Mesendoderm (in vitro differentiated cells): Measurements from ENCODE around the gene SMARCC1.

Source experiments
- DNase-seq: peaks from one replicate; pipeline ENCODE4 v3.0.0; 2013
- H2AK5ac ChIP-seq: 2 replicates; pipeline ENCODE4 v1.6.1; 2013; ENCODE audit warnings: low read length, inconsistent platforms
- H2BK120ac ChIP-seq: 2 replicates; pipeline ENCODE4 v1.6.1; 2013; ENCODE audit warnings: low read depth, mild to moderate bottlenecking, low read length, moderate library complexity, mixed read lengths
- H2BK15ac ChIP-seq: replicated peaks from 2 replicates; pipeline ENCODE4 v1.6.1; 2013; ENCODE audit warnings: low read depth, mild to moderate bottlenecking, moderate library complexity
- H2BK5ac ChIP-seq: 2 replicates; pipeline ENCODE4 v1.6.1; 2013; ENCODE audit warnings: low read length, inconsistent platforms
- H3K18ac ChIP-seq: 2 replicates; pipeline ENCODE4 v1.6.1; 2013; ENCODE audit warnings: mild to moderate bottlenecking, low read length, mixed read lengths
- H3K23ac ChIP-seq: one replicate; pipeline ENCODE4 v1.6.1; 2013; ENCODE audit warnings: low read length
- H3K27ac ChIP-seq: 2 replicates; pipeline ENCODE4 v1.5.1; 2013; ENCODE audit warnings: low read depth, mild to moderate bottlenecking, inconsistent platforms, low read length, moderate library complexity
- H3K27me3 ChIP-seq: 2 replicates; pipeline ENCODE4 v1.6.1; 2013; ENCODE audit warnings: low read length, control low read depth, mild to moderate bottlenecking, inconsistent platforms; ENCODE audit not compliant: insufficient read depth, poor library complexity
- H3K36me3 ChIP-seq: 2 replicates; pipeline ENCODE4 v1.6.1; 2013; ENCODE audit warnings: low read length, inconsistent platforms; ENCODE audit not compliant: control insufficient read depth, insufficient read depth
- H3K4ac ChIP-seq: one replicate; pipeline ENCODE4 v1.6.1; 2013; ENCODE audit warnings: low read depth, mild to moderate bottlenecking, low read length, moderate library complexity
- H3K4me1 ChIP-seq: 2 replicates; pipeline ENCODE4 v1.6.1; 2013; ENCODE audit warnings: low read depth, low read length, inconsistent platforms; ENCODE audit not compliant: control insufficient read depth
- H3K4me2 ChIP-seq: 2 replicates; pipeline ENCODE4 v1.6.1; 2013; ENCODE audit warnings: low read length
- H3K4me3 ChIP-seq: 2 replicates; pipeline ENCODE4 v1.5.1; 2013; ENCODE audit warnings: mild to moderate bottlenecking, low read length
- H3K56ac ChIP-seq: one replicate; pipeline ENCODE4 v1.6.1; 2013; ENCODE audit warnings: low read length
- H3K79me1 ChIP-seq: 2 replicates; pipeline ENCODE4 v1.6.1; 2013; ENCODE audit warnings: low read length, inconsistent platforms
- H3K79me2 ChIP-seq: 2 replicates; pipeline ENCODE4 v1.6.1; 2013; ENCODE audit warnings: mild to moderate bottlenecking, low read length; ENCODE audit not compliant: control insufficient read depth, insufficient read depth
- H3K9ac ChIP-seq: 2 replicates; pipeline ENCODE4 v1.6.1; 2013; ENCODE audit warnings: low read length, inconsistent platforms
- H4K5ac ChIP-seq: one replicate; pipeline ENCODE4 v1.6.1; 2013; ENCODE audit warnings: low read length
- H4K8ac ChIP-seq: one replicate; pipeline ENCODE4 v1.6.1; 2013; ENCODE audit warnings: low read depth, mild to moderate bottlenecking, control low read depth, low read length, moderate library complexity
- WGBS: extraction: QIAGEN DNeasy Blood & Tissue Kit; methylation state at CpG from one replicate; pipeline ENCODE4 v1.1.7; 2013; ENCODE audit warnings: low lambda C conversion rate, missing lambda C conversion rate; ENCODE audit not compliant: insufficient coverage; ENCODE audit errors: extremely low coverage; 5-methylcytosine and 5-hydroxymethylcytosine counted together

SMARCC1 gene

GRCh38 chr3:47583320-47584075 lies 198.2 kb downstream of the SMARCC1 start:
- H4K5ac ChIP-seq = no peak overlapping the region
- H3K23ac ChIP-seq = no peak overlapping the region
- no peaks in the 10 kb centered on the region for H3K79me2 ChIP-seq
- peaks cover 7% of the 10 kb centered on the region for H3K27me3 ChIP-seq
- WGBS = no CpG with 5 or more reads among the region's 3 CpGs
- H3K9ac ChIP-seq = no peak overlapping the region
- H3K4me2 ChIP-seq = no peak overlapping the region
- no peak overlapping the region for H3K4ac ChIP-seq
- H3K56ac ChIP-seq = no peak overlapping the region
- no peak overlapping the region for H3K4me3 ChIP-seq
- H2BK120ac ChIP-seq = no peak overlapping the region
- no peak overlapping the region for H2AK5ac ChIP-seq
- H3K79me1 ChIP-seq = no peaks in the 10 kb centered on the region
- H3K27ac ChIP-seq = no peak overlapping the region
- no peak overlapping the region for H2BK5ac ChIP-seq
- no peaks in the 10 kb centered on the region for H3K4me1 ChIP-seq
- H4K8ac ChIP-seq = no peak overlapping the region
- DNase-seq = no peak
- peaks cover 10% of the 10 kb centered on the region for H3K36me3 ChIP-seq
- H2BK15ac ChIP-seq = no peak overlapping the region
- H3K18ac ChIP-seq = no peak overlapping the region

- H3K9ac ChIP-seq = no peak overlapping the region
- H3K4me3 ChIP-seq = no peak overlapping the region
- peaks cover 3% of the 10 kb centered on the region for H3K36me3 ChIP-seq
- no peaks in the 10 kb centered on the region for H3K79me2 ChIP-seq
- H4K5ac ChIP-seq = no peak overlapping the region
- no peak overlapping the region for H3K18ac ChIP-seq
- no peak for DNase-seq
- H3K4ac ChIP-seq = no peak overlapping the region
- no peak overlapping the region for H2AK5ac ChIP-seq
- no peak overlapping the region for H3K4me2 ChIP-seq
- peaks cover 7% of the 10 kb centered on the region for H3K27me3 ChIP-seq
- H4K8ac ChIP-seq = no peak overlapping the region
- H2BK15ac ChIP-seq = no peak overlapping the region
- no peak overlapping the region for H2BK5ac ChIP-seq
- no peak overlapping the region for H3K27ac ChIP-seq
- no peak overlapping the region for H3K56ac ChIP-seq
- no peaks in the 10 kb centered on the region for H3K4me1 ChIP-seq
- no peak overlapping the region for H2BK120ac ChIP-seq
- H3K23ac ChIP-seq = no peak overlapping the region
- WGBS = 100% methylated on average over 1 of the region's 4 CpGs
- no peaks in the 10 kb centered on the region for H3K79me1 ChIP-seq
These were observed 199.9 kb downstream of the SMARCC1 start for GRCh38 chr3:47581835-47582234.

DNA sequence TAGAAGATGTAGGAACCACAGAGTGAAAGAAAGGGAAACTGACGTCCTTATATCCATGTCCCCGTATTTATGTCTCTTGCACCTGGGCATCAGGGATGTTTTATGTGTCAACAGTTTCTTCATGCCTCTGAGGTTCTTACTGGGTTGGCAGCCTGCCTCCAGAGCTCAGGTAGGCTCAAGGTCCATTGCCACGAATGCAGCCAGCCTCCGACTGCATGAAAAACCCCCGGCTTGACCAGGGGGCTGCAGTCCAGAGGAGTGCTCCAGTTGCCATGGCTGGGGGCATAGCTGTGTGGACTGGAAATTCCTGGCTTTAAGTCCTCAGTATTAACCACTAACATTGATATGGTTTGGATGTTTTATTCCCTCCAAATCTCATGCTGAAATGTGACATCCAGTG lies 200.3 kb downstream of the SMARCC1 start:
- no peak overlapping the region for H3K56ac ChIP-seq
- H3K27ac ChIP-seq = no peak overlapping the region
- no CpG with 5 or more reads among the region's 5 CpGs for WGBS
- no peak overlapping the region for H3K9ac ChIP-seq
- no peaks in the 10 kb centered on the region for H3K79me2 ChIP-seq
- H2AK5ac ChIP-seq = no peak overlapping the region
- DNase-seq = no peak
- H3K27me3 ChIP-seq = peaks cover 7% of the 10 kb centered on the region
- no peak overlapping the region for H4K5ac ChIP-seq
- no peaks in the 10 kb centered on the region for H3K4me1 ChIP-seq
- no peak overlapping the region for H3K4ac ChIP-seq
- no peak overlapping the region for H2BK120ac ChIP-seq
- H3K4me3 ChIP-seq = no peak overlapping the region
- no peak overlapping the region for H2BK15ac ChIP-seq
- no peak overlapping the region for H3K18ac ChIP-seq
- no peak overlapping the region for H2BK5ac ChIP-seq
- no peak overlapping the region for H3K4me2 ChIP-seq
- H3K23ac ChIP-seq = no peak overlapping the region
- no peaks in the 10 kb centered on the region for H3K79me1 ChIP-seq
- no peak overlapping the region for H4K8ac ChIP-seq
- H3K36me3 ChIP-seq = no peaks in the 10 kb centered on the region

DNA sequence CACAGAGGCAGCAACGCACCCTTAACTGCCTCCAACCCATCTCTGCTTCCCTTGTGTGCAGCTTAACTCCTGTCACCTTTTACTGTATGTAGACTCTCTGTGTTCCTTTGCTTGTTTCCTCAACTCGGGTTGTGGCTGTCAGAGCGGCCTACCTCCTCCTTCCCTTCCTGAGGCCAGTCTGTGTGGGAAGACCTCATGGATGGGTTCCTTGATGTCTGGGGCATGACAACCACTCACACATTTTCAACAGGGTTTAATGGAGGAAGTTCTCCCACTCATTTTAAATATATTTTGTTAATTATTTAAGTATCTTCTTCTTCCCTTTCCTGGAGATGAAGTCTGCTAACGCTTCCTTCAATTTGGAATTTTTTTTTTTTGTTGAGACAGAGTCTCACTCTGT lies 201.2 kb downstream of the SMARCC1 start:
- Histone ChIP-seq H4K8ac (no peak overlapping the region), H3K4me1 (no peaks in the 10 kb centered on the region), H3K79me2 (no peaks in the 10 kb centered on the region), H3K36me3 (no peaks in the 10 kb centered on the region), H3K79me1 (no peaks in the 10 kb centered on the region), H3K27me3 (peaks cover 7% of the 10 kb centered on the region), H4K5ac (no peak overlapping the region), H2AK5ac (no peak overlapping the region), H3K27ac (no peak overlapping the region), H3K9ac (no peak overlapping the region), H3K56ac (no peak overlapping the region), H3K23ac (no peak overlapping the region), H3K4me3 (no peak overlapping the region), H3K18ac (no peak overlapping the region), H3K4me2 (no peak overlapping the region), H2BK5ac (no peak overlapping the region), H2BK120ac (no peak overlapping the region), H3K4ac (no peak overlapping the region), H2BK15ac (no peak overlapping the region)
- no CpG with 5 or more reads among the region's 4 CpGs for WGBS
- no peak for DNase-seq

- Histone ChIP-seq H3K9ac (no peak overlapping the region), H4K5ac (no peak overlapping the region), H3K4me2 (no peak overlapping the region), H4K8ac (no peak overlapping the region), H3K4me1 (no peaks in the 10 kb centered on the region), H3K27me3 (peaks cover 7% of the 10 kb centered on the region), H3K18ac (no peak overlapping the region), H3K36me3 (no peaks in the 10 kb centered on the region), H2BK120ac (no peak overlapping the region), H3K4ac (no peak overlapping the region), H2BK15ac (no peak overlapping the region), H3K79me1 (no peaks in the 10 kb centered on the region), H3K4me3 (no peak overlapping the region), H2AK5ac (no peak overlapping the region), H3K79me2 (no peaks in the 10 kb centered on the region), H3K27ac (no peak overlapping the region), H3K23ac (no peak overlapping the region), H2BK5ac (no peak overlapping the region), H3K56ac (no peak overlapping the region)
- no CpG with 5 or more reads among the region's 2 CpGs for WGBS
- DNase-seq = no peak
These were observed 201.8 kb downstream of the SMARCC1 start for GRCh38 chr3:47579875-47580274.
